ENCODE measurements around the gene ZC3H14. TPM values are rescaled to one million over a fixed set of nuclear protein-coding genes. Genes with fewer than 3 reads are reported as not detected.

Gene ZC3H14, protein sequence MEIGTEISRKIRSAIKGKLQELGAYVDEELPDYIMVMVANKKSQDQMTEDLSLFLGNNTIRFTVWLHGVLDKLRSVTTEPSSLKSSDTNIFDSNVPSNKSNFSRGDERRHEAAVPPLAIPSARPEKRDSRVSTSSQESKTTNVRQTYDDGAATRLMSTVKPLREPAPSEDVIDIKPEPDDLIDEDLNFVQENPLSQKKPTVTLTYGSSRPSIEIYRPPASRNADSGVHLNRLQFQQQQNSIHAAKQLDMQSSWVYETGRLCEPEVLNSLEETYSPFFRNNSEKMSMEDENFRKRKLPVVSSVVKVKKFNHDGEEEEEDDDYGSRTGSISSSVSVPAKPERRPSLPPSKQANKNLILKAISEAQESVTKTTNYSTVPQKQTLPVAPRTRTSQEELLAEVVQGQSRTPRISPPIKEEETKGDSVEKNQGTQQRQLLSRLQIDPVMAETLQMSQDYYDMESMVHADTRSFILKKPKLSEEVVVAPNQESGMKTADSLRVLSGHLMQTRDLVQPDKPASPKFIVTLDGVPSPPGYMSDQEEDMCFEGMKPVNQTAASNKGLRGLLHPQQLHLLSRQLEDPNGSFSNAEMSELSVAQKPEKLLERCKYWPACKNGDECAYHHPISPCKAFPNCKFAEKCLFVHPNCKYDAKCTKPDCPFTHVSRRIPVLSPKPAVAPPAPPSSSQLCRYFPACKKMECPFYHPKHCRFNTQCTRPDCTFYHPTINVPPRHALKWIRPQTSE
- total RNA-seq = 10 to 100 TPM; 39.4 to 40.3 TPM

DNA sequence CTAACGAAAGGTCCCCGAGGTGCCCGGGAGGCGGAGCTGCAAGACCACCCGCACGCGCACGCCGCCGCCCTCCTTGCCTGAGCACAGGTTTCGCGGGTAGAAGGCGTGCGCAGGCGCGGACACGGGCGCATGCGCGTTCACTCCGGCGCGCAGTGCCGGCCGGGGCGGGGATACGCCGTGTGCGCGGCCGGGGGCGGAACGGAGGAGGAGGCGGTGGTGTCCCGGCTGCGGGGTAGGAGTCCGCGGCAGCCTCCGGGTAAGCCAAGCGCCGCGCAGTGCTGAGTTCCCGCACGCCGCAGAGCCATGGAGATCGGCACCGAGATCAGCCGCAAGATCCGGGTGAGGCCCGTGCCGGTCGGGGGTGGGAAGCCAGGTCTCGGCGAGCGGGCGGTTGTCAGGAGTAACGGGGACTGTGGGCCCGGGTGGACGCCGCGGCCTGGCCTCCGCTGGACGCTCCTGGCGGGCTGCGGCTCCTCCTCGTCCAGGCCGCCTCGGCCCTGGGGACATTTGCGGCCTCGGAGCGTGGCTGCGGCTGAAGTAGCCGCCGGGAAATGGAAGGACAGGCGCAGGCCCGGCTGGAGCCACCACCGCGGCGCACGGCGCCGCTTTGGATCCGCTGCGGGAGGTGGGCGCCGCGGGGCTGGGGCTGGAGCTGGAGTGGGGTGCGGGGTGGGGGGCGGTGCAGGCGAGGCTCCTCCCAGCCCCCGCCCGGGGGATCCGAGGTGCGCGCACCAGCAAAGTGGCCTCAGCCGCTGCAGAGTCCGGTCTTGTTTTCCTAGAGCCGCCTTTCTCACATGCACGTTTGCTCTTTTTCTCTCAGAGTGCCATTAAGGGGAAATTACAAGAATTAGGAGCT lies at the start of gene ZC3H14:
ZC3H14 (plus strand) TSS at position 207 of the 856 bp plus-strand sequence; CDS start at position 304, 97 bp downstream.

DNA sequence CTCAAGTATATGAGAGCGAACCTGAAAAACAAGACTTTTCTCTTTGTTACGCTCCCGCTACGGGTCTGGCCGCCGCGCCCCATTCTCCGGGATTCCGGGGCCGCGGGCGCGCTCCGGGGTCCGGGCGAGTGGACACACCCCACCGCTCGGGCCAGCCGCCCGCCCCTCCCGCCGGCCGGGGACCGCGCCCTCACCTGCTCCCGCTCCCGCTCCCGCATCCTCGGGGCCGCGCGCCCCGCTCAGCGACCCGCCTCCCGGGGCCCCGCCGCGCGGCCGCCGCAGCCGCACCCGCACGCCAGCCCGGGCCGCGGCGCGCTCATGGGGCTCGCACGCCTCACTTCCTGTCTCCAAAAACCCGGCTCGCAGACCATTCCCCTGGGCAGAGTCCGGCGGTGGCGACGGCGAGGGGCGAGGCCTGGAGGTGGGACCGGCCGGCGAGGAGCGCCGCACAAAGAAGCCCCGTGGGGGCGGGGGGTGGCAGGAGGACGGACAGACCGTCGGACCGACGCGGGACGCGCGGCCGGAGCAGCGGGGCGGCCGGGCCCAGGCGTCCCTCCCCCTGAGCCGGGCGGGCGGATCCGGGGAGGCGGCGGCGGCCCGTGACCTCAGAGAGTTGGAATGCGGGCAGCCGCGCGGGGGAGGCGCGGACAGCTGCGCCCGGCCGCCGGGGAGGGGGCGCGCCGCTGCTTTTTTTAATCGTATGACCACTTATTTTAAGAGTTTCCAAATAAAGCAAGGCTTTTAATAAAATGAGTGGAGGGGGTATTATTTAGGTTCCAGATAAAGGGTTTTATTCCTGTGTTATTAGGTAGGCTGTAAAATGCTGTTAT lies 8.2 kb upstream of the ZC3H14 start, which contains the start of gene PTPN21:
PTPN21 (minus strand) TSS at position 551 of the 830 bp plus-strand sequence. CDS start 4,590 bp downstream, outside the sequence.

Other genes with a start within 250 kb of the ZC3H14 start
- gene KCNK10, start 239.8 kb upstream of the ZC3H14 start, total RNA-seq = not detected
- gene SPATA7, start 177.4 kb upstream of the ZC3H14 start, total RNA-seq = 1 to 10 TPM; 3.0 to 4.1 TPM
- gene PTPN21, start 8.0 kb upstream of the ZC3H14 start, total RNA-seq = under 1 TPM; 0.10 to 0.22 TPM
- gene EML5, start 229.9 kb downstream of the ZC3H14 start, total RNA-seq = 1 to 10 TPM; 1.6 to 1.9 TPM

All from activated naive CD4-positive, alpha-beta T cell treated with anti-CD3 and anti-CD28 coated beads, Interleukin-2, amount 10 ng/mL, durations not matched to agents 5 hours and 36 hours (primary cell).